Activated CD8-positive, alpha-beta memory T cell treated with anti-CD3 and anti-CD28 coated beads for 48 hours (primary cell): ENCODE measurements around the gene INPP5A.

ENCODE experiments used
- DNase-seq, 3 experiments: peaks; one replicate each; pipeline ENCODE4 v3.0.0-alpha.2; 2020; ENCODE audit warnings: low read depth in 2 of 3, low spot score in 2 of 3

The INPP5A gene

DNA sequence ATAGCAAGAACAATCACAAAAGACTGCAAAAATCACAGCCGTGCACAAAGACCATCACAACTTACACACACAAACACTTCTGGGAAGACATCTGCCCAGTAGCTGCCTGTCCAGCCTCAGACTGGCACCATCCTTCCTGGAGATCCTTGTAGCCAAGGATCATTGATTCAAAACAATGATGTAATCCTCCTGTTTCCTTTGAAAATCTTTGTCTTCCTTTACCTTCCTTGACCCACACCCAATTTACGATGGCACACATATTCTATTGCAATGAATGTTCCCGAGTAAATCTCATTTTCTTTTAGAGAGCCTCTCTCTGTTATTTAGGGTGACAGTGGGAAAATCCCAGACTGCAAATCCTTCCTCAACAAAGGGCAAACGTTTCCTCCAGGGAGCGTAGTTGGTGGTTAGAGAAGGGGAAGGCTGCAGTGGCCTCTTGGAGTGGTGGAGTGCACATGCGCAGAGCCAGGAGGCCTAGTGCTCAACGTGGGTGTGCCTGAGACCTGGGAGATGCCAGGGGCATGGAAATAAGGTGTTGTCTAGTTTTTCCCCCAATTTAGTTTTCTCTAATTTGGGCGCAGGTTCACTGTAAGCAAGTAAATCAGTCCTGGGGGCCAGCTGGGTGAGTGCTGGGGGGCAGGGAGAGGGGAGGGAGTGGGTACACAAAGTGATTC lies 3.1 kb upstream of the INPP5A start:
- DNase-seq, result no peak

DNA sequence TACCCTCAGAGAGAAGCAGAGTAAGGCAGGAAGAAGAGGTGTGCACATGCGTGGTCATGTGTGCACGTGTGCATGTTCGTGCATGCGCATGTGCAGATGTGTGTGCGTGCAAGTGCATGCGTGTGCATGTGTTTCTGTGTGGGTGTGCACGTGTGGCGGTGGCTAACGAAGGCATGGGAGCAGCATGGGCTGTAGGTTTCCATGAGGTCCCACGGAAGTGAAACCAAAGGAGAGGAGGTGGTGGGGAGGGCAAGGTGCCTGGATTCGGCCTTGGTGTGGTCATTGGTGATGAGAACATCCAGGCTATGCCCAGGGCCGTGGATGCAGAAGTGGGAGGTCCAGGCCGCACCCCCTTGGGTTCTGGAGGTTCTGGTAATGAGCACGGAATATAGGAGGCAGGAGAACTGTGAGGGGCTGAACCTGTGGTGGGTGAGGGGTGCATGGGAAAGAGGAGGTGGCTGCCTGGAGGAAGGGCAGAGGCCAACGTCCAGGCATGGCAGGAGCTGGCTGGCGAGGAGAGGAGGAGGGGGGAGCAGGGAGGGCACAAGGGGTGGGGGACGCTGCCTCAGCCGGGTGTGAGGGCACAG lies 2.4 kb upstream of the INPP5A start:
- DNase-seq, result no peak

DNA sequence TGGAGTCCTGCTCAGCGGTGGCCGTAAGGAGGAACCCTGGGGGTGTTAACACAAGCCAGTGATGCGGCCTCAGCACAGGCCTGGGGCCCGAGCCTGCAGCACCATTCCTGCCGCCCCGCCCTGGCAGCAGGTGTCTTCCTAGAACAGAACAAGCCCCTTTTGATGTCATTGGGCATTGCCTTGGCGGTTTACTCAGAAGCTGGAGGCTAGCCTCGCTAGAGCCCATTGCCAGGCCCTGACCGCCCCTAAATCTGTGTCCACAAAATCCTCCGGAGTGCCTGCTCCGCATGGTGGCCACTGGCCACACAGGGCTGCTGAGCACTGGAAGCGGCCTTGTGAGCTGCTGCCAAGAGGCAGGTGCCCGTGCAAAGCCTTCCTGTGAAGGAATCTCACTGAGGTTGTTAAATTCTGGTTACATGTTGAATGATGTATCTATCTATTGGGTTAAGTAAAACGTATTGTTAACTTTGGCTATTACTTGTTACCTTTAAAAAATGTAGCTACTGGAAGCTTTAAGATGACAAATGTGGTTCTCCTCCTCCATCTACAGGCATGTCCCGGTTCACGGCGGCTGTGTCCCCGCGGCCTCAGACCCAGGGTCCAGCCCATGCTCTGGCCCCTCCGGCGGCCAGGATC lies 1.2 kb upstream of the INPP5A start:
- no peak for DNase-seq

DNA sequence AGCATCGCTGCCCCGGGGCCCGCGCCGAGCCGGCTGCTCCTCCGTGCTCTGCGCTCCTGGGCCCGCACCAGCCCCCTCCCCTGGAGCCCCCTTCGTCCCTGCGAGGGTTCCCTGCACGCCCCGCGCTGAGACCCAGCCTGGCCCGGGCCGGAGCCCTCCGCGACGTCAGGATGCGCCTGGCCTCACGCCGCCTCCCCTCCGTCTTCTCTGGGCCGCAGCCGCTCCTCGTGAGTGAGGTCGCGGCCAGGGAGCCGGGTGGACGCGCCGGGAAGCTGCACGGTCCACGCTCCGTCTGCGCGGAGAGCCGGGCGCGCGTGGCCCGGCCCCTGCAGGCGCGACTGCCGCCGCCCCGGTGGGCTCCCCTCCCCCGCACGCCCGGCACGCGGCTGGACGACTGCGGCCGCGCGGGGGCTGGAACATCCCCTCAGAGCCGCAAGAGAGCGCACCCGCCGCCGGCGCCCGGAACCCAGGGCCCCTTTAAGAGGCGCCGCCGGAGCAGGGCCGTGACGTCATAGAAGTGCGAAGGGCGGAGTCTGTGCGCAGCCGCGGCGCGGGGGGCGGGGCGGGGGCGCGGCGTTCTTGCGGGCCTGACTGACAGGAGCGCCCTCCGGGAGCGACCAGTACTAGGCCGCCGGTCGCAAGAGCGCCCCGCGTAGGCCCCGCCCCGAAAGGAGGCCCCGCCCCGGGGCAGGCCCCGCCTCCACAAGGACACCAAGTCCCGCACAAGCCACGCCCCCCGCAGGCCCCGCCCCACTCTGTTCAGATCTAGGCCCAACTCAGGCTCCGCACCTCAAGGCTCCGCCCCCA lies 507 bp upstream of the INPP5A start:
- peak; percentile 100 for DNase-seq

DNA sequence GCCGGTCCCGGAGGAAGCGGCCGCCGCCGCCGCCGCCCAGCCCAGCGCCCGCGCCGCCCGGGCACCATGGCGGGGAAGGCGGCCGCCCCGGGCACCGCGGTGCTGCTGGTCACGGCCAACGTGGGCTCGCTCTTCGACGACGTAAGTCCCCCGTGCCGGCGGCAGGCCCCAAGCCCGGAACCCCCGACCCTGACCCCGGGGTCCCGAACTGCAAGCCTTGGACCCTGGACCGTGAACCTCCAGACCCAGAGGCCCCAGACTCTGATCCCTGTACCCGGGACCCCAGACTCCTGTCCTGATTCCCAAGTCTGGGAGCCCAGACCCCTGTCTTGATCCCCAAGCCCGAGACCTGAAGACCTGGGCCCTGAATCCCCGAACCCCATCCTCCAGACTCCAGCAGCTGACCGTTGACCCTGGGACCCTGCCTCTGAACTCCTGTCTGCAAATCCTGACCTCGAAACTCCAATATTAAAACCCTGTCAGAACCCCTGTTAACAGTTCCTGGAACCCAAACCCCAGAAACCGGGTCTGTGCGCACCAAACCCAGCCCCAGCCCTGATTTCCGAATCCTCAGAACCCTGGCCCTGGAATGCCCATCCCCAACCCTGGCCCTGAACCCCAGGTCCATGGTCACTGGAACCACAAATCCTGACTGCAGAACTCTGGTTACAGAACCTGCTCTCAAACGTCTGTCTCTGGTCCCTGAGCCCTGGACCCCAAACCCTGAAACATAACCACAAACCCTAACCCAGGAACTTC lies 623 bp downstream of the INPP5A start:
- DNase-seq, result no peak

DNA sequence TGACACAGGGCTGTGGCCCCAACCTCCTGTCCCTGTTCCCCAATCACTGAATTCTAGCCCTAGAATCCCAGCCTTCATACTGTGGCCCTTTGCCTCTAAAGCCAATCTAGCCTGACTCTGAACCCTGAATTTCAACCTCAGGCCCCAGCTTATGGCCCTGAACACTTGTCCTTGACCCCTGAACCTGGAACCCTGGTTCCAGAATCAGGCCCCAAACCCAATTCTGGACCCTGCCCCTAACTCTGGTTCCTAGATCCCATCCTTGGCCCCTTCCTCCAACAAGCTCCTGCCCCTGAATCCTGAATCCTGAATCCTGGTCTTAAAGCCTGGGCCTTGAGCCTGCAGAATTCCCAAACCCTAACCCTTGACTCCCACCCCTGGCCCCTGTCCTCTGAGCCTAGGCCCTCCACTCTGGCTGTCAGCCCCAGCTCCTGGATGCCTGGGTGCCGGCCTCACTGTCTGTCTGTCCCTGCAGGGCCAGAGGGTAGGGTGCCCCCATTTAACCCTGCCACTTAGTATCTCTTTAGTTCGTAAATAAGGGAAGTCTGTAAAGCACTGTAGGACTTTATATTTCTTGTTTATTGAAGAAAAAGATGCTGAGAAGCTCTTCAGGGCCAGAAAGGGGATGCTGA lies 1.3 kb downstream of the INPP5A start:
- DNase-seq, result no peak

DNA sequence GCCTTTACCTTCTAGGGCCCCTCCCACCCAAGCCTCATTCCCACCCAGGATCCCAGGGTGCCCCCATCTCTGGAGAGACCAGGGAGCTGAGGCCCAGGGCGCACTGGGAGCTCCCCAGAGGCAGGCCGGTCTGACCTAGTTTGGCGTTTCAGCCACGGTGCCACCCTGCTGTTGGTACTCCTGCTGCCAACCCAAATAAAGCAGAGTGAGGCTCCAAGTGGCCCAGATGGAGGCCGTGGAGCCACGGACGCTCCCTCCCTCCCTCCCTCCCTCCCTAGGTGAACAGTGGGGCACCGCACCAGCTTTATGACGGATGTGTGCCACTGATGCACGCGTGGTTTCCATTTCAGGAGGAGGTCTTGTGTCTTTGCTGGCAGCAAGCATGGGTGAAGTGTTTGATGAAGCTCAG lies 1.8 kb downstream of the INPP5A start:
- no peak for DNase-seq

DNA sequence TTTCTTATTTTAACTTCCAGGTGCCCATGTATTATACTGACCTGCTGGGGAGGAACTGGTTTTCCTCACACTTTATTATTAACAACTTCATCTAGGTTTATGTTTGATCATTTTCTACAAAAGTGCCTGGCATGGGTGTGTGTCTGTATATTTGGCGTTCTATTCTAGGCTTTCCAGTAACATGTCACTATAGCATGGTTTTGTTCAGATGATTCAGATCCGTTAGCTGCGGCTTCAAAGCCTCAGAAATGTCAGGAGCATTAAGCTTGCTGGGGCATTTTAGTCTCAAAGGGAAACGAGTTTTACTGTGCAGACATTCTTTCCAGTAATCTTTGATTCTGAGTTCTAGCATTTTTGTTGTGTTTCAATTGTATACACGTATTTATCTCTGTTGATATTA lies 2.3 kb downstream of the INPP5A start:
- DNase-seq, result no peak

DNA sequence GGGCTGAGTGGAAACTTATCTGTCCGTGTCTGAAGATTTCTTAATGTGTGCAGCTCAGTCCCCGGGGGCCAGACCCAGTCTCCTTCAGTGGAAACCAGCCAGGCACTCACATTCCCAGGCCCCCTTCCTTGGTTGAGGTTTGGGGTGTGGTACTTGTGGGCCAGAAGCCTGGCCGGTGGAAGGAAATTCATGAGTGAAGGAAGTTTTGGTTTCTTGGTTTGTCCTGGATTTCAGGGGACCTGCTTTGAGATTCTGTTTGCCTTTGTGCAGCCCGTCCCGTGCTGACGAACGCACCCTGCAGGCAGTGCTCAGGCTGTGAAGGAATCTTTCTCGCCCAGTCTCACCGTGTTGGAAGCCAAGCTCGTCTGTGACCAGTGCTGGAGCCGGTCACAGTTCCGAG lies 2.9 kb downstream of the INPP5A start:
- no peak for DNase-seq

DNA sequence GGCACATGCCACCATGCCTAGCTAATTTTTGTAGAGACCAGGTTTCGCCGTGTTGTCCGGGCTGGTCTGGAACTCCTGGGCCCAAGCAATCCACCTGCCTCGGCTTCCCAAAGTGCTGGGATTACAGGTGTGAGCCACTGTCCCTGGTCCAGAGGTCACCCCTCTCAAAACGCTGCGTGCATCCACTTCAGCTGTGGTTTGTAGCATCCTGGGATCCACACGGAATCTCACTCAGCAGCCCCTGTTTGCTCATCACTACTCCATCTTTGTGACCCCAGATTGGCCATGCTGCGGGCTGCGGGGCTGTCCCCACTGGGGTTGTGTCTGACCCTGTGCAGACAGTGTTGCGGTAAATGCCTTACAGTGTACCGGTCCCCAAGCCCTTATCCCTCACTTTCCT lies 3.5 kb downstream of the INPP5A start:
- no peak for DNase-seq

DNA sequence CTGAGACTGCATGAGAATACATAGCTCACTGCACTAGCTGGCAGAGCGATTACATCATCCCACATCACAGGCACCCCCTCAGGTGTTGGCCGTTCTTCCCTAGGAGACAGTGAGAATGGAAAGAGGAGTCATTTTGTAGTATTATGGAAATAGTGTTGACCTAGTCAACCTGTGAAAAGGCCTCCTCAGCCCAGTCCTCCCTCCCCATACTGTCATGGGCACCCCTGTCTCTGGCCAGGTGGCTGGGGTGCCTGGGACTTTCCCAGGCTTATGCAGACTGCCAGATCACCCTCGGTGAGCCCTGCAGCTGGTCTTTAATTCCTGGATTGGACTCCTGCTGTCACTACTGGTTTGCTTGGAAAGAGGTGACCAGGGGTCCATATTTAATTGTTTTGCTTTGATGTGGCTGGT lies 4.0 kb downstream of the INPP5A start:
- no peak for DNase-seq

DNA sequence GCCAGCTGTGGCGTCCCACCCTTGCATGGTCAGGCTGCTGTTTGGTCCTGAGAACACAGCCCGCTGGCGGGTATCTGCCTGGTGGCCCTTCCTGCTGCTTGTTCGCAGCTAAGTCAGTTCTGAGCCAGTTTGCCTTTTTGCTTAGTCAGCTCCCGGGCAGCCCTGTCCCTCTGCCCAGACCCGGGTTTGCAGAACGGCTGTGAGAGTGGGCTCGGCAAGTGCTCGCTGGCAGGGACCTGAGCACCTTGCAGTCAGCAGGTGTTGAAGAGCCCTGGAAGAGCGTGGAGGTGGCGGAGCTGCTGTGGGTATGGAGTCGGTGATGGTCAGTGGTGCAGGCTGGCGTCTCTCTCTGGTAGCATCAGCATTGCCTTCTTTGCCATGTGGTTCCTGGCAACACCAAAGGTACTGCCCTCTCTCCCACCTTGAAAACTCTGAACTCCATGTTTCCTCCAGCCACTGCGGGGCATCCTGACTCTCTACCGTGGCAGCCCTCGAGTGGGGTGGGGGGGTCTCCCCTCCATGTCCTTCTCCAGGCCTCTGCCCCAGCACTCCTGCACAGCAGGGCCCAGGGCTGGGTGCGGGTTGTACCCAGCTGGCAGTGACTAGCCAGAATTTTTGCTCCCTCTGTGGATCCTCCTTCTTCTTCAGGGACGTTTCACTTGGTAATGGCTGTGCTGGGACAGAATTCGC lies 4.6 kb downstream of the INPP5A start:
- no peak for DNase-seq

DNA sequence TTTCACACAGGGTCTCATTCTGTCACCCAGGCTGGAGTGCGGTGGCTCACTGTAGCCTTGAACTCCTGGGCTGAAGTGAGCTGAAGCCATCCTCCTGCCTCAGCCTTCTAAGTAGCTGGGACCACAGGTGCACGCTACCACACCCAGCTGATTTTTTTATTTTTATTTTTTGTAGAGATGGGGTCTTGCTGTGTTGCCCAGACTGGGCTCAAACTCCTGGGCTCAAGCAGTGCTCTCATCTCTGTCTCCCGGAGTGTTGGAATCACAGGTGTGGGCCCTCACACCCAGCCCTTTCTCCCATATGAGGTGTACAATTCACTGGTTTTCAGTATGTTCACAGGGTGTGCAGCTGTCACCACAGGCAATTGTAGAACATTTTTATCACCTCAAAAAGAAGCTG lies 5.2 kb downstream of the INPP5A start:
- DNase-seq, result no peak

DNA sequence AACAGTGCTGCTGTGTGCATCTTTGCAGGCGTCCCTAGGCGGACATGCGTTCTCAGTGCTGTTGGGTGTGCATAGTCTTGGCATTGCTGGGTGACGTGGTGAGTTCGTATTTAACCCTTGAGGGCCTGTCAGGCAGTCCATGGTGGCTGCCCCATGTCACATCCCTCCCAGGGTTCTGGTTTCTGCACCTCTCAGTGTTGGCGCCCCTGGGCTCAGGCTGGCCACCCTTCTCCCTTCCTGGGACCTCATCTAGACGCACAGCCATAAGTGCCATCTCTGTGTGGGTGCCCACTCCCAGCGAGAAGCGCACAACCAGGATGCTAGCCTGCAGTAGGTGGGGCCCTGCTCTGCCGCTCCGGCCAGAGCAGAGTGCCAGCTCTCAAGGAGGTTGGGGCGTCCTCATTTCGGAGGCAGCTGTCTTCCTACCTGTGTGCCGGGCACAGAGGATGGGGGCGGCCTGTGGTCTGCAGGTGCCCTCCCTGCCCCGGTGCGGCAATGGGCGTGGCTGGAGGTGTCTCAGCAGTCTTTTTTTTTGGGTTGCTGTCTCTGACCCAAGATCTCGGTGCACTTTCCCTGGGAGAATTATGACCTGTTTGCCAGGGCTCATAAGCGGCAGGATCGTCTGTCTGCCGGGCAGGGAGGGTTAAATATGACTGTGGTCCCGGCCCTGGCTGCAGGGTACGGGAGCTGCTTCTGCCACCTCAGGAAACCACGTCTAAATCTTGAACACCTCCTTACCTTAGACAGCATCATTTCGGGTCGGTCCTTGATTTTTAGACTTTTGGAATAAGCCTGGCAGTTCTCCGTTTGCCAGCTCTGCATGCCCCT lies 6.5 kb downstream of the INPP5A start:
- no peak for DNase-seq

DNA sequence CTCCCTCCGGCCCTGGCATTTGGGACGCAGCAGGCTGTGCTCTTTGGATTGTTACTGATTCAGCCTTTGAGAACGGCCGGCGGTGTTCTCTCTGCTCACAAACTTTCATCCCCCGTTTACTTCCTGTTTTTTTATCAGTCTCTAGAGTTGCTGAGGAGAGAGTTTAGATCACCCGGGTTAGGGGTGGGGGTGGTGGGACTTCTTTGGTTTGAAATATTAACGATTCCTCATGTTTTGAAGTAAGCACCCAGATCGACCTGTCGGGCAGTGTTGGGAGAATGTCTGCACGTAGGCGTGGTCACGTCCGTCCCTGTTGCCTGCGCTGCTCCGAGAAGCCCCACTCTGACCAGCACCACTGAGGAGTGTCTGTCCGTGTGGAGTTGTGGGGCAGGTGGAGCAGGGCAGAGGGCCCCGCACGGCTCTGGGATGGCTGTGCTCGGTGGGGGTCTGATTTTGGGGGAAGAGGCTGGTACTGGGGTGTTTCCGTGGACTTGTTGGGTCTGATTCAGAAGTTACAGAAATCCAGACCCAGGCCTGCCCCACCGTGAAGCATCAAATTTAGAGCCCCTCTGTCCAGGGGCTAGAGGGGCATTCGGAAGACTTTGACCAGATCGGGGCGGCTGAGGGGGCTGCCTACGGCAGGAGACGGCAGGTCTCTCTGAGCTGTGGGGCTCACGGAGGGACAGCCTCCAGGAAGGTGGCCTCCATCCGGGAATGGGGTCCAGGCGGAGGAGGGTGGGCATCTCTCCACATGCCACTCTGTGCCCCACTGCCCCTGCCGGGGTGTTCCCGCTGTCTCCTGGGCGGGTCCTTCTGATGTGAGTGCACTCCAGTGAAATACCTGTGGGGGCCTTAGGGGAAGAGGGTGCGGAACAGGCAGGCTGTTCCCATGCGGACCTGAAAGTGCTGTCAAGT lies 7.4 kb downstream of the INPP5A start:
- DNase-seq, result no peak

DNA sequence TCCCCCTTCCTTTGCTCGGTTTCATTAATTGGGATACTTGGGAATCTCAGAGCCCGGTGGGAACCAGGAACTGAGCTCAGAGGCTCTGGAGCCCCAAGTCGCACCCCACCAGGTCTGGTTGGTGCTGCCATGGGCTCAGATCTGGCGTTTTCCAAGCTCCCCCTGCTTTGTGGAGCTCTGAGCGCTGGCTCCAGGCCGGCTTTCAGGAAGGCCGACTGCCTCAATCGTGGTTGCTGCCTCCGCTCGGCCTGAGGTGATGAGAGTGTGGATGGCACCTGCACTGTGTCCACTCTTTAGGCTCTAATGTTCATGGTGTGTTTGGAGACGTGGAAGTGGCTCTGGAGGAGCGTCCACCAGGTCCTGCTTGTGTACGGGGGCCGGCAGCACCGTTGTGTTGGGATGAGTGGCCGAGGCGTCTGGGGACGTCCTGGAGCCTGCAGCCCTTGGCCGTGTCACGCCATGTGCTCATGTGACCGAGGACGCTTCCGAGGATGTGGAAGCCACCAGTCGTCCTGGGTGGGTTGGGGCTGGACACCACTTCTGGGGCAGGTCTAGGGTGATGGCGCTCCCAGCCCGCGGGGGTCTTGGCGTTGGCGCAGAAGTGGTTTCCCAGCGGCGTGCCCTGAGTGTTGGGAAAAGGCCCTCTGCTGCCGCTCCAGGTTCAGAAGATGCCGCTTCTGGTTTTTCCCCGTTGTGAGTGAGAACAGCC lies 8.2 kb downstream of the INPP5A start:
- no peak for DNase-seq

DNA sequence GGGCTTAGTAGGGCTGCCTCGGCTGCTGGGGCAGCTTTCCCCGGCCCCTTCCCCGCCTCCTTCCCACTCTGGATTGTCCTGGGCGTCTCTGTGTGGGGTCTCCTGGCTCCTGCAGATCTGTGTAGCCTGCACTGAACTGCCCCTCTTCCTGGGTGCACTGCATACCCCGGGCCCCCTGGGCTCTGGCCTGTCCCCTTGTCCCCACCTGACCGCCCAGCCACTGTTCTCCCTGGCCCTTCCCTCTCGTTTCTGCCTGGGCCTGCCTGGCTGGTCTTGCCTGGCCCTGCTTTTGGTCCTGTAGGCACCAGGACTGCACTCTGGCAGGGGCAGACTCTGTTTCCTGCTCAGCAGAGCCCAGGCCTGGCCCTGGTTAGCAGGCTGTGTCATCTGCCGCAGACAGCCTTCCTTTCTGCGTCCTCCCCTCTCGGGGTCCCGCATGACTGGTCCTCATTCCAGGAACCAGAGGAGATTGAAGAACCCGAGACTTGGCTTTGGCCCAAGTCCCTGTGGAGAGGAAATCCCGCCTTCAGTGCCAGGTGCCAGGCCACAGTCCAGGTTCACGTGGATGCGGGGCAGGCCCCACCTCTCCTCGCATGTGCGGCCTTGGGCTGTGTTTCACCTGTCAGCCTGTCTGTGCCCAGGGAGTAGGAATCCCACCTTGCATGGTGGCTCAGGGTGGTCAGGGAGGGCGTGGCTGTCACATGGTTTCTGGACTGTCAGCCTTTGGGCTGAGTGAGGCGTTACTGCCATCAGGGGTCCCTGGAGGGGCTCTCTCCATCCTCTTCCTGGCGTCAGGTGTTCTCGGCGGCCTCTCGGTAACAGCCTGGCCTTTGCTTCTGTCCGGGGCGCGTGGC lies 9.2 kb downstream of the INPP5A start:
- no peak for DNase-seq
